GM10847 (cell line): ENCODE data around the gene IFRD1.

Experiments
- POLR2A ChIP-seq: IDR thresholded peaks from 2 replicates; pipeline ENCODE4 v1.6.1; 2011; ENCODE audit not compliant: insufficient read length; ENCODE audit errors: extremely low read depth

Gene IFRD1

GRCh38 chr7:112515989-112516388 is 65.7 kb downstream of the IFRD1 start:
- TF ChIP-seq POLR2A, result no peak

GRCh38 chr7:112517487-112517886 is 67.2 kb downstream of the IFRD1 start:
- no peak for TF ChIP-seq POLR2A

- TF ChIP-seq POLR2A, result no peak
Observed at GRCh38 chr7:112520787-112521186, 70.5 kb downstream of the IFRD1 start.

GRCh38 chr7:112521942-112522341 is 71.7 kb downstream of the IFRD1 start:
- no peak for TF ChIP-seq POLR2A

GRCh38 chr7:112523871-112524270 is 73.6 kb downstream of the IFRD1 start:
- no peak for TF ChIP-seq POLR2A
